ENCODE measurements around the gene GSKIP. TPM values are rescaled to one million over a fixed set of nuclear protein-coding genes. Genes with fewer than 3 reads are reported as not detected.

The GSKIP gene
- total RNA-seq, 2 donors from 2014 or later = 43.7 to 44.4 TPM

- TF ChIP-seq, protein P1, sequence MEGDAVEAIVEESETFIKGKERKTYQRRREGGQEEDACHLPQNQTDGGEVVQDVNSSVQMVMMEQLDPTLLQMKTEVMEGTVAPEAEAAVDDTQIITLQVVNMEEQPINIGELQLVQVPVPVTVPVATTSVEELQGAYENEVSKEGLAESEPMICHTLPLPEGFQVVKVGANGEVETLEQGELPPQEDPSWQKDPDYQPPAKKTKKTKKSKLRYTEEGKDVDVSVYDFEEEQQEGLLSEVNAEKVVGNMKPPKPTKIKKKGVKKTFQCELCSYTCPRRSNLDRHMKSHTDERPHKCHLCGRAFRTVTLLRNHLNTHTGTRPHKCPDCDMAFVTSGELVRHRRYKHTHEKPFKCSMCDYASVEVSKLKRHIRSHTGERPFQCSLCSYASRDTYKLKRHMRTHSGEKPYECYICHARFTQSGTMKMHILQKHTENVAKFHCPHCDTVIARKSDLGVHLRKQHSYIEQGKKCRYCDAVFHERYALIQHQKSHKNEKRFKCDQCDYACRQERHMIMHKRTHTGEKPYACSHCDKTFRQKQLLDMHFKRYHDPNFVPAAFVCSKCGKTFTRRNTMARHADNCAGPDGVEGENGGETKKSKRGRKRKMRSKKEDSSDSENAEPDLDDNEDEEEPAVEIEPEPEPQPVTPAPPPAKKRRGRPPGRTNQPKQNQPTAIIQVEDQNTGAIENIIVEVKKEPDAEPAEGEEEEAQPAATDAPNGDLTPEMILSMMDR (conservative IDR thresholded peaks at IDR 0.05) = peak; percentile 27
- Histone ChIP-seq H3K4me1 (ENCODE audit: control insufficient read depth, insufficient read depth, low read length) (no peaks in the 10 kb centered on the region), H3K9ac (ENCODE audit: extremely low read depth, low read length, poor library complexity, severe bottlenecking) (no peak overlapping the region), H3K27ac (ENCODE audit: low read depth, low read length) (no peak overlapping the region), H3K4me3 (ENCODE audit: low read length) (no peak overlapping the region), H3K27me3 (ENCODE audit: control insufficient read depth, insufficient read depth, low read length, poor library complexity, severe bottlenecking) (peaks cover 24% of the 10 kb centered on the region), H3K36me3 (ENCODE audit: control insufficient read depth, insufficient read depth, low read length) (no peaks in the 10 kb centered on the region), H3K9me3 (ENCODE audit: control insufficient read depth, low read length) (no peaks in the 10 kb centered on the region)
- 93 to 94% methylated on average over 3 to 6 of the region's 7 CpGs for WGBS, 2 experiments (ENCODE audit: insufficient coverage in 1 of 2, insufficient read length in 1 of 2)
- Mint-ChIP-seq H3K27me3 (ENCODE audit: insufficient read depth) (peaks cover 42% of the 10 kb centered on the region), H3K4me3 (no peak overlapping the region), H3K27ac (no peak overlapping the region), H3K36me3 (ENCODE audit: low read depth) (no peaks in the 10 kb centered on the region), H3K9me3 (no peaks in the 10 kb centered on the region), H3K4me1 (no peaks in the 10 kb centered on the region)
- peak; percentile 15 for DNase-seq
Observed at GRCh38 chr14:96394047-96394815, 30.9 kb downstream of the GSKIP start.

- WGBS, 2 experiments (ENCODE audit: insufficient coverage in 1 of 2, insufficient read length in 1 of 2) = 82 to 96% methylated on average over 2 to 6 of the region's 8 CpGs
- no peak overlapping the region for H3K27ac Mint-ChIP-seq
- TF ChIP-seq, protein P1 (conservative IDR thresholded peaks at IDR 0.05) = no peak
Observed at GRCh38 chr14:96398432-96398831, 35.1 kb downstream of the GSKIP start.

GRCh38 chr14:96398921-96399320, 35.6 kb downstream of the GSKIP start:
- Mint-ChIP-seq H3K4me3 (no peak overlapping the region), H3K4me1 (no peaks in the 10 kb centered on the region), H3K27me3 (ENCODE audit: insufficient read depth) (peaks cover 5% of the 10 kb centered on the region), H3K27ac (no peak overlapping the region), H3K36me3 (ENCODE audit: low read depth) (no peaks in the 10 kb centered on the region), H3K9me3 (no peaks in the 10 kb centered on the region)
- Histone ChIP-seq H3K9me3 (ENCODE audit: control insufficient read depth, low read length) (no peaks in the 10 kb centered on the region), H3K27me3 (ENCODE audit: control insufficient read depth, insufficient read depth, low read length, poor library complexity, severe bottlenecking) (no peaks in the 10 kb centered on the region), H3K27ac (ENCODE audit: low read depth, low read length) (no peak overlapping the region), H3K9ac (ENCODE audit: extremely low read depth, low read length, poor library complexity, severe bottlenecking) (no peak overlapping the region), H3K4me1 (ENCODE audit: control insufficient read depth, insufficient read depth, low read length) (no peaks in the 10 kb centered on the region), H3K36me3 (ENCODE audit: control insufficient read depth, insufficient read depth, low read length) (no peaks in the 10 kb centered on the region), H3K4me3 (ENCODE audit: low read length) (no peak overlapping the region)
- WGBS, 2 experiments (ENCODE audit: insufficient coverage in 1 of 2, insufficient read length in 1 of 2) = 86 to 95% methylated on average over 5 of the region's 5 CpGs
- DNase-seq = no peak
- TF ChIP-seq, protein P1 (conservative IDR thresholded peaks at IDR 0.05) = no peak

More at GRCh38 chr14:96398432-96398831, 35.1 kb downstream of the GSKIP start:
- H3K27me3 Mint-ChIP-seq (ENCODE audit: insufficient read depth) = peaks cover 9% of the 10 kb centered on the region
- H3K9me3 Mint-ChIP-seq = no peaks in the 10 kb centered on the region
- Histone ChIP-seq H3K4me3 (ENCODE audit: low read length) (no peak overlapping the region), H3K36me3 (ENCODE audit: control insufficient read depth, insufficient read depth, low read length) (no peaks in the 10 kb centered on the region), H3K4me1 (ENCODE audit: control insufficient read depth, insufficient read depth, low read length) (no peaks in the 10 kb centered on the region), H3K27ac (ENCODE audit: low read depth, low read length) (no peak overlapping the region), H3K9ac (ENCODE audit: extremely low read depth, low read length, poor library complexity, severe bottlenecking) (no peak overlapping the region), H3K9me3 (ENCODE audit: control insufficient read depth, low read length) (no peaks in the 10 kb centered on the region), H3K27me3 (ENCODE audit: control insufficient read depth, insufficient read depth, low read length, poor library complexity, severe bottlenecking) (peaks cover under 1% of the 10 kb centered on the region)
- no peaks in the 10 kb centered on the region for H3K4me1 Mint-ChIP-seq
- H3K4me3 Mint-ChIP-seq = no peak overlapping the region
- no peak for DNase-seq
- no peaks in the 10 kb centered on the region for H3K36me3 Mint-ChIP-seq (ENCODE audit: low read depth)
